GM21576 (cell line): ENCODE measurements around the gene COPS7A.

Source experiments
- ATAC-seq: cut with Tn5 transposase; IDR thresholded peaks from one replicate; pipeline ENCODE4 v1.9.1; 2021; ENCODE audit warnings: mild to moderate bottlenecking, moderate library complexity; ENCODE audit not compliant: unreplicated experiment

Gene COPS7A

GRCh38 chr12:6723607-6724408 is at the start of gene COPS7A:
Gene COPS7A (plus strand): TSS chr12:6724046. CDS start chr12:6724657, 611 bp downstream.
- peak; percentile 85 for ATAC-seq

- ATAC-seq, result no peak
Observed at GRCh38 chr12:6676962-6677361, 46.9 kb upstream of the COPS7A start.

- no peak for ATAC-seq
Observed at GRCh38 chr12:6684609-6685008, 39.2 kb upstream of the COPS7A start.

- no peak for ATAC-seq
Observed at GRCh38 chr12:6685814-6686213, 38.0 kb upstream of the COPS7A start.

GRCh38 chr12:6688543-6688998 is 35.3 kb upstream of the COPS7A start:
- no peak for ATAC-seq

GRCh38 chr12:6688999-6689882 is 34.6 kb upstream of the COPS7A start, which contains the start of gene ZNF384:
Gene ZNF384 (minus strand): TSS chr12:6689375. CDS start chr12:6679520, 9,855 bp downstream.
- peak; percentile 81 for ATAC-seq

GRCh38 chr12:6691473-6691872 is 32.4 kb upstream of the COPS7A start:
- ATAC-seq, result no peak

- ATAC-seq, result no peak
Observed at GRCh38 chr12:6692888-6693287, 31.0 kb upstream of the COPS7A start.

GRCh38 chr12:6693832-6694355 is 30.0 kb upstream of the COPS7A start:
- no peak for ATAC-seq

- ATAC-seq, result no peak
Observed at GRCh38 chr12:6694701-6695100, 29.1 kb upstream of the COPS7A start.

- no peak for ATAC-seq
Observed at GRCh38 chr12:6695313-6696045, 28.4 kb upstream of the COPS7A start.

- no peak for ATAC-seq
Observed at GRCh38 chr12:6696690-6697583, 26.9 kb upstream of the COPS7A start.

- no peak for ATAC-seq
Observed at GRCh38 chr12:6697584-6698351, 26.1 kb upstream of the COPS7A start.

GRCh38 chr12:6698352-6699046 is 25.3 kb upstream of the COPS7A start:
- ATAC-seq, result no peak

- no peak for ATAC-seq
Observed at GRCh38 chr12:6699259-6699988, 24.4 kb upstream of the COPS7A start.

- no peak for ATAC-seq
Observed at GRCh38 chr12:6699989-6700645, 23.7 kb upstream of the COPS7A start.

- no peak for ATAC-seq
Observed at GRCh38 chr12:6700646-6701051, 23.2 kb upstream of the COPS7A start, which contains the start of gene PIANP. Gene PIANP (minus strand): TSS chr12:6700815. CDS start chr12:6698061, 2,754 bp downstream.
